GM23338 (cell line): ENCODE measurements around the gene CIITA.

Source experiments
- CREB1 ChIP-seq: fragments of 250-450 bp; sonication (Bioruptor Pico); IDR thresholded peaks from 2 replicates; pipeline ENCODE4 v1.5.0; 2020; ENCODE audit warnings: low read depth, mild to moderate bottlenecking, moderate library complexity
- EZH2 ChIP-seq: fragments of 200-600 bp; sonication (generic); IDR thresholded peaks from one replicate; pipeline ENCODE4 v1.8.0; 2017; ENCODE audit warnings: antibody characterized with exemption, mild to moderate bottlenecking, low read depth; ENCODE audit not compliant: unreplicated experiment
- EZH2phosphoT487 ChIP-seq: fragments of 200-600 bp; sonication (generic); IDR thresholded peaks from one replicate; pipeline ENCODE4 v1.8.1; 2018; ENCODE audit warnings: antibody characterized with exemption; ENCODE audit not compliant: unreplicated experiment
- JUNB ChIP-seq: IDR thresholded peaks from one replicate; pipeline ENCODE4 v1.6.1; 2016; ENCODE audit warnings: antibody characterized with exemption; ENCODE audit not compliant: unreplicated experiment
- NANOG ChIP-seq: IDR thresholded peaks from 2 replicates; pipeline ENCODE4 v1.6.1; 2016; ENCODE audit warnings: antibody characterized with exemption, borderline replicate concordance
- POLR2AphosphoS5 ChIP-seq: IDR thresholded peaks from 2 replicates; pipeline ENCODE4 v1.6.1; 2016; ENCODE audit warnings: antibody characterized with exemption, low read depth
- TF ChIP-seq, protein P1 (sequence below), 2 experiments: fragments of 200-600 bp in 1 of 2; sonication (generic) in 1 of 2; conservative IDR thresholded peaks; 2 replicates each; pipeline versions ENCODE4 v1.5.1 to v1.6.1; 2016 to 2017; ENCODE audit warnings: antibody characterized with exemption in 2 of 2, low read depth in 2 of 2, mild to moderate bottlenecking in 2 of 2, moderate library complexity in 1 of 2
- TF ChIP-seq, protein P2 (sequence below): IDR thresholded peaks from one replicate; pipeline ENCODE4 v1.6.1; 2018; ENCODE audit warnings: antibody characterized with exemption; ENCODE audit not compliant: unreplicated experiment

GRCh38 chr16:10978871-10979446 lies 102.0 kb downstream of the CIITA start:
- TF ChIP-seq, protein P1, sequence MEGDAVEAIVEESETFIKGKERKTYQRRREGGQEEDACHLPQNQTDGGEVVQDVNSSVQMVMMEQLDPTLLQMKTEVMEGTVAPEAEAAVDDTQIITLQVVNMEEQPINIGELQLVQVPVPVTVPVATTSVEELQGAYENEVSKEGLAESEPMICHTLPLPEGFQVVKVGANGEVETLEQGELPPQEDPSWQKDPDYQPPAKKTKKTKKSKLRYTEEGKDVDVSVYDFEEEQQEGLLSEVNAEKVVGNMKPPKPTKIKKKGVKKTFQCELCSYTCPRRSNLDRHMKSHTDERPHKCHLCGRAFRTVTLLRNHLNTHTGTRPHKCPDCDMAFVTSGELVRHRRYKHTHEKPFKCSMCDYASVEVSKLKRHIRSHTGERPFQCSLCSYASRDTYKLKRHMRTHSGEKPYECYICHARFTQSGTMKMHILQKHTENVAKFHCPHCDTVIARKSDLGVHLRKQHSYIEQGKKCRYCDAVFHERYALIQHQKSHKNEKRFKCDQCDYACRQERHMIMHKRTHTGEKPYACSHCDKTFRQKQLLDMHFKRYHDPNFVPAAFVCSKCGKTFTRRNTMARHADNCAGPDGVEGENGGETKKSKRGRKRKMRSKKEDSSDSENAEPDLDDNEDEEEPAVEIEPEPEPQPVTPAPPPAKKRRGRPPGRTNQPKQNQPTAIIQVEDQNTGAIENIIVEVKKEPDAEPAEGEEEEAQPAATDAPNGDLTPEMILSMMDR (conservative IDR thresholded peaks at IDR 0.05; ENCODE audit: low read depth in 2 of 2), result no peak
- TF ChIP-seq EZH2phosphoT487 (no peak), EZH2 (no peak), NANOG (no peak), POLR2AphosphoS5 (no peak), JUNB (no peak), CREB1 (CRISPR knock-in tag) (no peak)
- TF ChIP-seq, protein P2, sequence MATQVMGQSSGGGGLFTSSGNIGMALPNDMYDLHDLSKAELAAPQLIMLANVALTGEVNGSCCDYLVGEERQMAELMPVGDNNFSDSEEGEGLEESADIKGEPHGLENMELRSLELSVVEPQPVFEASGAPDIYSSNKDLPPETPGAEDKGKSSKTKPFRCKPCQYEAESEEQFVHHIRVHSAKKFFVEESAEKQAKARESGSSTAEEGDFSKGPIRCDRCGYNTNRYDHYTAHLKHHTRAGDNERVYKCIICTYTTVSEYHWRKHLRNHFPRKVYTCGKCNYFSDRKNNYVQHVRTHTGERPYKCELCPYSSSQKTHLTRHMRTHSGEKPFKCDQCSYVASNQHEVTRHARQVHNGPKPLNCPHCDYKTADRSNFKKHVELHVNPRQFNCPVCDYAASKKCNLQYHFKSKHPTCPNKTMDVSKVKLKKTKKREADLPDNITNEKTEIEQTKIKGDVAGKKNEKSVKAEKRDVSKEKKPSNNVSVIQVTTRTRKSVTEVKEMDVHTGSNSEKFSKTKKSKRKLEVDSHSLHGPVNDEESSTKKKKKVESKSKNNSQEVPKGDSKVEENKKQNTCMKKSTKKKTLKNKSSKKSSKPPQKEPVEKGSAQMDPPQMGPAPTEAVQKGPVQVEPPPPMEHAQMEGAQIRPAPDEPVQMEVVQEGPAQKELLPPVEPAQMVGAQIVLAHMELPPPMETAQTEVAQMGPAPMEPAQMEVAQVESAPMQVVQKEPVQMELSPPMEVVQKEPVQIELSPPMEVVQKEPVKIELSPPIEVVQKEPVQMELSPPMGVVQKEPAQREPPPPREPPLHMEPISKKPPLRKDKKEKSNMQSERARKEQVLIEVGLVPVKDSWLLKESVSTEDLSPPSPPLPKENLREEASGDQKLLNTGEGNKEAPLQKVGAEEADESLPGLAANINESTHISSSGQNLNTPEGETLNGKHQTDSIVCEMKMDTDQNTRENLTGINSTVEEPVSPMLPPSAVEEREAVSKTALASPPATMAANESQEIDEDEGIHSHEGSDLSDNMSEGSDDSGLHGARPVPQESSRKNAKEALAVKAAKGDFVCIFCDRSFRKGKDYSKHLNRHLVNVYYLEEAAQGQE, result no peak
